IMR-90 (cell line): ENCODE results near the gene TM2D1. TPM values are rescaled to one million over a fixed set of nuclear protein-coding genes. Genes with fewer than 3 reads are reported as not detected.

Source experiments
- ATAC-seq: fragments of 200-7000 bp; cut with Tn5 transposase; 2 replicates; pipeline ENCODE4 v1.9.1; 2020; ENCODE audit warnings: low read depth, mild to moderate bottlenecking, moderate library complexity
- BruUV-seq: library from RNA; stranded (reverse); fragments of 400-500 nt; replicated peaks from 2 replicates; lab custom pipeline; 2021; lab: Mats Ljungman, UMichigan
- CTCF ChIA-PET: fragments of 300-600 bp; formaldehyde crosslinking; extraction: SDS; loops from one replicate; lab custom pipeline; 2021; ENCODE audit warnings: antibody characterized with exemption; lab: Yijun Ruan, JAX
- POLR2A ChIA-PET: fragments of 300-600 bp; sonication (Branson Sonifier 250); formaldehyde crosslinking; loops from one replicate; lab custom pipeline; 2022; ENCODE audit warnings: antibody characterized with exemption; ENCODE audit not compliant: unreplicated experiment; lab: Charles Lee
- DNase-seq: peaks from one replicate; pipeline ENCODE4 v3.0.0; 2013
- H2AFZ ChIP-seq: replicated peaks from 2 replicates; pipeline ENCODE3; 2013; ENCODE audit warnings: low read length, mild to moderate bottlenecking; ENCODE audit not compliant: poor library complexity
- H2AK5ac ChIP-seq: 2 replicates; pipeline ENCODE4 v1.6.1; 2013; ENCODE audit warnings: low read depth, low read length, inconsistent platforms
- H2AK9ac ChIP-seq: replicated peaks from 2 replicates; pipeline ENCODE3; 2013; ENCODE audit warnings: mild to moderate bottlenecking, low read depth, low read length, moderate library complexity; ENCODE audit not compliant: poor library complexity
- H2BK120ac ChIP-seq: 2 replicates; pipeline ENCODE4 v1.6.1; 2013; ENCODE audit warnings: low read depth, low read length, inconsistent platforms
- H2BK15ac ChIP-seq: 3 replicates; pipeline ENCODE4 v1.6.1; 2013; ENCODE audit warnings: low read depth, low read length, inconsistent platforms
- H2BK20ac ChIP-seq: 2 replicates; pipeline ENCODE4 v1.6.1; 2013; ENCODE audit warnings: low read depth, mild to moderate bottlenecking, inconsistent platforms, low read length, moderate library complexity
- H2BK5ac ChIP-seq: 2 replicates; pipeline ENCODE4 v1.6.1; 2013; ENCODE audit warnings: mild to moderate bottlenecking, low read depth, low read length, inconsistent platforms; ENCODE audit not compliant: poor library complexity, severe bottlenecking
- H3K14ac ChIP-seq: replicated peaks from 2 replicates; pipeline ENCODE4 v1.6.1; 2013; ENCODE audit warnings: low read depth, low read length, inconsistent platforms
- H3K18ac ChIP-seq: 2 replicates; pipeline ENCODE4 v1.6.1; 2013; ENCODE audit warnings: low read depth, low read length, control low read depth
- H3K23ac ChIP-seq: 2 replicates; pipeline ENCODE4 v1.6.1; 2013; ENCODE audit warnings: low read depth, low read length, inconsistent platforms
- H3K27ac ChIP-seq: 2 replicates; pipeline ENCODE4 v1.5.1; 2013; ENCODE audit warnings: mild to moderate bottlenecking, control low read depth, low read length; ENCODE audit not compliant: insufficient read depth
- H3K27me3 ChIP-seq: 2 replicates; pipeline ENCODE4 v1.6.1; 2013; ENCODE audit warnings: low read length; ENCODE audit not compliant: control insufficient read depth, insufficient read depth
- H3K36me3 ChIP-seq: 2 replicates; pipeline ENCODE4 v1.6.1; 2013; ENCODE audit warnings: low read length, mixed read lengths; ENCODE audit not compliant: control insufficient read depth, insufficient read depth
- H3K4ac ChIP-seq: 2 replicates; pipeline ENCODE4 v1.6.1; 2013; ENCODE audit warnings: low read depth, low read length, inconsistent platforms
- H3K4me1 ChIP-seq: 2 replicates; pipeline ENCODE4 v1.6.1; 2013; ENCODE audit warnings: low read length, mixed read lengths; ENCODE audit not compliant: control insufficient read depth, insufficient read depth
- H3K4me2 ChIP-seq: 2 replicates; pipeline ENCODE4 v1.6.1; 2013; ENCODE audit warnings: low read depth, mild to moderate bottlenecking, control low read depth, low read length, moderate library complexity
- H3K4me3 ChIP-seq: 2 replicates; pipeline ENCODE4 v1.5.1; 2013; ENCODE audit warnings: low read depth, mild to moderate bottlenecking, control low read depth, low read length, moderate library complexity; ENCODE audit not compliant: insufficient read depth
- H3K56ac ChIP-seq: 2 replicates; pipeline ENCODE4 v1.6.1; 2013; ENCODE audit warnings: low read length, inconsistent platforms; ENCODE audit not compliant: insufficient read depth; ENCODE audit errors: extremely low read depth
- H3K79me1 ChIP-seq, 2 experiments: 2 replicates each; pipeline ENCODE4 v1.6.1; 2013; ENCODE audit warnings: low read length in 2 of 2, inconsistent platforms in 1 of 2, low read depth in 1 of 2
- H3K9ac ChIP-seq: 2 replicates; pipeline ENCODE4 v1.6.1; 2013; ENCODE audit warnings: low read depth, low read length, control low read depth
- H3K9me1 ChIP-seq: 2 replicates; pipeline ENCODE4 v1.6.1; 2013; ENCODE audit warnings: low read length, inconsistent platforms; ENCODE audit not compliant: insufficient read depth
- H3K9me3 ChIP-seq: 2 replicates; pipeline ENCODE4 v1.6.1; 2013; ENCODE audit warnings: low read length; ENCODE audit not compliant: control insufficient read depth, insufficient read depth
- H4K20me1 ChIP-seq: 2 replicates; pipeline ENCODE4 v1.6.1; 2013; ENCODE audit warnings: low read length, inconsistent platforms; ENCODE audit not compliant: insufficient read depth
- H4K5ac ChIP-seq: 2 replicates; pipeline ENCODE4 v1.6.1; 2013; ENCODE audit warnings: mild to moderate bottlenecking, low read depth, low read length, control low read depth
- H4K8ac ChIP-seq, 2 experiments: 2 replicates each; pipeline ENCODE4 v1.6.1; 2013; ENCODE audit warnings: low read depth in 2 of 2, low read length in 2 of 2, control low read depth in 1 of 2, inconsistent platforms in 1 of 2
- H4K91ac ChIP-seq: 2 replicates; pipeline ENCODE4 v1.6.1; 2013; ENCODE audit warnings: low read depth, low read length, inconsistent platforms; ENCODE audit not compliant: insufficient read depth
- CEBPB ChIP-seq: IDR thresholded peaks from 2 replicates; pipeline ENCODE4 v1.6.1; 2012; ENCODE audit warnings: low read depth, low read length, improper control_type of control experiment
- CHD1 ChIP-seq: IDR thresholded peaks from 2 replicates; pipeline ENCODE4 v1.6.1; 2012; ENCODE audit warnings: low read depth, low read length, improper control_type of control experiment
- FOS ChIP-seq: fragments of 150-350 bp; IDR thresholded peaks from 2 replicates; pipeline ENCODE4 v1.6.1; 2016; ENCODE audit warnings: low read depth, low read length
- MAFK ChIP-seq: IDR thresholded peaks from 2 replicates; pipeline ENCODE4 v1.6.1; 2012; ENCODE audit warnings: low read depth, low read length, improper control_type of control experiment
- MAZ ChIP-seq: IDR thresholded peaks from 2 replicates; pipeline ENCODE4 v1.6.1; 2012; ENCODE audit warnings: low read depth, mild to moderate bottlenecking, low read length, improper control_type of control experiment, moderate library complexity, borderline replicate concordance
- NFE2L2 ChIP-seq: fragments of 150-350 bp; IDR thresholded peaks from 2 replicates; pipeline ENCODE4 v1.6.1; 2016; ENCODE audit warnings: low read depth, mild to moderate bottlenecking, low read length
- POLR2A ChIP-seq: IDR thresholded peaks from 2 replicates; pipeline ENCODE4 v1.6.1; 2012; ENCODE audit warnings: mild to moderate bottlenecking, low read depth, low read length
- RAD21 ChIP-seq: IDR thresholded peaks from 2 replicates; pipeline ENCODE4 v1.6.1; 2012; ENCODE audit warnings: low read length, improper control_type of control experiment
- WGBS, 2 experiments: methylation state at CpG; one replicate each; pipeline versions ENCODE4 v1.1.5 to v1.1.7; 2013; ENCODE audit warnings: missing lambda C conversion rate in 2 of 2; ENCODE audit not compliant: insufficient read length in 1 of 2; ENCODE audit errors: extremely low coverage in 2 of 2; 5-methylcytosine and 5-hydroxymethylcytosine counted together
- dilution Hi-C: fragments of 300-500 bp; cut with HindIII; formaldehyde crosslinking; loops from one replicate; pipeline ENCODE4 v1.14.3; 2018; ENCODE audit warnings: low sequenced_read_pairs; ENCODE audit not compliant: unreplicated experiment
- in situ Hi-C: fragments of 300-500 bp; cut with MboI; formaldehyde crosslinking; loops from 3 replicates; pipeline ENCODE4 v1.14.3; 2019; ENCODE audit warnings: low sequenced_read_pairs, inconsistent platforms, mixed read lengths
- intact Hi-C: fragments of 100-400 bp; cut with micrococcal nuclease; formaldehyde crosslinking; loops from 2 replicates; pipeline ENCODE4 v1.10.0; 2022
- polyA plus RNA-seq, 3 experiments: library from polyadenylated mRNA; depleted of rRNA; stranded (reverse); fragments of >200 nt; gene quantifications; 2 replicates each; pipeline ENCODE4 v1.2.3, GENCODE V29; 2012; ENCODE audit warnings: low replicate concordance in 1 of 3
- total RNA-seq: library from RNA; depleted of rRNA; stranded (reverse); fragments of >200 nt; gene quantifications from 2 replicates; pipeline ENCODE4 v1.2.3, GENCODE V29; 2012

Gene TM2D1
- total and polyA plus RNA-seq, 2 of the 4 experiments (the other 2 are of a cell fraction), result 14.3 to 32.7 TPM

- Histone ChIP-seq H3K4me3 (no peak overlapping the region), H2AK5ac (no peak overlapping the region), H3K9me1 (no peaks in the 10 kb centered on the region), H3K79me1 (no peaks in the 10 kb centered on the region), H2BK15ac (no peak overlapping the region), H4K91ac (no peak overlapping the region), H2AFZ (no peak overlapping the region), H2BK20ac (no peak overlapping the region), H3K23ac (no peak overlapping the region), H4K8ac (no peak overlapping the region), H3K56ac (no peak overlapping the region), H3K27ac (no peak overlapping the region), H3K4me1 (no peaks in the 10 kb centered on the region), H2BK5ac (no peak overlapping the region), H2BK120ac (no peak overlapping the region), H3K9me3 (no peaks in the 10 kb centered on the region), H3K27me3 (no peaks in the 10 kb centered on the region), H4K20me1 (no peaks in the 10 kb centered on the region), H3K4ac (no peak overlapping the region), H3K9ac (no peak overlapping the region), H3K14ac (no peak overlapping the region), H2AK9ac (no peak overlapping the region), H3K36me3 (no peaks in the 10 kb centered on the region), H4K5ac (no peak overlapping the region), H3K18ac (no peak overlapping the region), H3K4me2 (no peak overlapping the region)
- intact Hi-C loops (no loop called here), dilution Hi-C loops (no loop called here), in situ Hi-C loops (no loop called here)
- ATAC-seq (no peak), DNase-seq (no peak)
- WGBS, 2 experiments, result no CpG with 5 or more reads among the region's 2 CpGs
- BruUV-seq, result no TSS peak
- no peak for TF ChIP-seq MAZ
- no peak for TF ChIP-seq NFE2L2
- TF ChIP-seq POLR2A, result no peak
- no peak for TF ChIP-seq CEBPB
- TF ChIP-seq RAD21, result no peak
- TF ChIP-seq FOS, result no peak
- TF ChIP-seq MAFK, result no peak
- TF ChIP-seq CHD1, result no peak
- ChIA-PET CTCF (no interaction called here), POLR2A (no interaction called here)
Measured at GRCh38 chr1:61647142-61647541, 77.8 kb downstream of the TM2D1 start.
